Adrenal gland (tissue), 5 donors: ENCODE measurements around the gene HABP2.

Experiments
- POLR2A ChIP-seq, 2 donors: fragments of 450-650 bp; IDR thresholded peaks; one replicate each; pipeline ENCODE4 v1.6.1; 2017; ENCODE audit warnings: antibody characterized with exemption in 2 of 2, mild to moderate bottlenecking in 2 of 2, moderate library complexity in 1 of 2
- TF ChIP-seq, protein P1 (sequence below), 6 experiments: fragments of 450-650 bp in 4 of 6; fragments of 200-600 bp in 2 of 6; sonication (generic) in 1 of 6; IDR thresholded peaks; 1 replicate in 5 of 6; 2 replicates in 1 of 6; pipeline versions ENCODE4 v1.5.1 to v1.8.0; 2016 to 2021; ENCODE audit warnings: antibody characterized with exemption in 6 of 6, mild to moderate bottlenecking in 2 of 6, moderate library complexity in 1 of 6
- donor health status: DM: no; HTN: no; CAD: no.

DNA sequence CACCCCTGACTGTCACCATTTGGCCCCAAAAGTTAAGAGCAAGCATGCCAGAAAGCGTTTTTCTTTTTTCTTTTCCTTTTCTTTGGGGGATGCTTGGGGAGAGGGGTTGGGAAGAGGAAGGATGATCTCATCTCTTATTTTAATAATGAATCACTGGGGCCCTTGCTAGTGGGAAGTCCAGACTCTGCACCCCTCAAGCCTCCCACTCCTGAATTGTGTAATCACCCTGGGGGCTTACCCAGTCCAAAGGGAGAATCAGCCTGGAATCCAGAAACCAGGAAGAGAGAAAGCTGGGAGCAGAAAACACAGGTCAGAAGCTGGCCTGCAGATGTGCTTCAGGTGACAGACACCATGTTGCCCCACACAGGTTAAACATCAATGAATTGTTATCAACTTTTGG is 14.7 kb upstream of the HABP2 start:
- no peak for TF ChIP-seq POLR2A (IDR thresholded peaks at IDR 0.05)
- TF ChIP-seq, protein P1, sequence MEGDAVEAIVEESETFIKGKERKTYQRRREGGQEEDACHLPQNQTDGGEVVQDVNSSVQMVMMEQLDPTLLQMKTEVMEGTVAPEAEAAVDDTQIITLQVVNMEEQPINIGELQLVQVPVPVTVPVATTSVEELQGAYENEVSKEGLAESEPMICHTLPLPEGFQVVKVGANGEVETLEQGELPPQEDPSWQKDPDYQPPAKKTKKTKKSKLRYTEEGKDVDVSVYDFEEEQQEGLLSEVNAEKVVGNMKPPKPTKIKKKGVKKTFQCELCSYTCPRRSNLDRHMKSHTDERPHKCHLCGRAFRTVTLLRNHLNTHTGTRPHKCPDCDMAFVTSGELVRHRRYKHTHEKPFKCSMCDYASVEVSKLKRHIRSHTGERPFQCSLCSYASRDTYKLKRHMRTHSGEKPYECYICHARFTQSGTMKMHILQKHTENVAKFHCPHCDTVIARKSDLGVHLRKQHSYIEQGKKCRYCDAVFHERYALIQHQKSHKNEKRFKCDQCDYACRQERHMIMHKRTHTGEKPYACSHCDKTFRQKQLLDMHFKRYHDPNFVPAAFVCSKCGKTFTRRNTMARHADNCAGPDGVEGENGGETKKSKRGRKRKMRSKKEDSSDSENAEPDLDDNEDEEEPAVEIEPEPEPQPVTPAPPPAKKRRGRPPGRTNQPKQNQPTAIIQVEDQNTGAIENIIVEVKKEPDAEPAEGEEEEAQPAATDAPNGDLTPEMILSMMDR (IDR thresholded peaks at IDR 0.05) = no peak
